HepG2 (cell line): ENCODE measurements around the gene DOHH. TPM values are rescaled to one million over a fixed set of nuclear protein-coding genes. Genes with fewer than 3 reads are reported as not detected.
A peak's percentile ranks its signal among the peaks of the same experiment; 100 is the strongest.

ENCODE experiments used
- ATAC-seq: fragments of 200-7000 bp; cut with Tn5 transposase; 3 replicates; pipeline ENCODE4 v1.9.1; 2020; ENCODE audit warnings: mild to moderate bottlenecking, moderate library complexity
- BruUV-seq: library from RNA; stranded (reverse); fragments of 400-500 nt; replicated peaks from 2 replicates; lab custom pipeline; 2021; lab: Mats Ljungman, UMichigan
- CTCF ChIA-PET: fragments of 300-600 bp; formaldehyde crosslinking; extraction: SDS; loops from one replicate; lab custom pipeline; 2021; ENCODE audit warnings: low total read pairs, inconsistent platforms, low intra/inter-chr PET ratio; lab: Yijun Ruan, JAX
- POLR2A ChIA-PET: fragments of 350-600 bp; sonication (Branson Sonifier 250); formaldehyde crosslinking; loops from one replicate; lab custom pipeline; 2020; ENCODE audit warnings: antibody characterized with exemption, inconsistent platforms; lab: Yijun Ruan, JAX
- DNase-seq: peaks from one replicate; pipeline ENCODE4 v3.0.0-alpha.2; 2015; ENCODE audit warnings: low spot score
- FAIRE-seq: peaks from 3 replicates; lab custom pipeline; 2011; peaks lifted over from hg19 to GRCh38; lab: Jason Lieb, UNC
- H2AFZ ChIP-seq: one replicate; pipeline ENCODE4 v1.6.1; 2011; ENCODE audit warnings: low read length, inconsistent platforms
- H3K27ac ChIP-seq: fragments of 300-600 bp; 3 replicates; pipeline ENCODE4 v1.8.0; 2011; ENCODE audit warnings: mixed run types, mild to moderate bottlenecking, mixed read lengths, low read length, inconsistent platforms; ENCODE audit not compliant: insufficient read depth; ENCODE audit errors: extremely low read length
- H3K27me3 ChIP-seq, 2 experiments: fragments of 200-600 bp in 1 of 2; 2 replicates in 1 of 2; 3 replicates in 1 of 2; pipeline versions ENCODE4 v1.6.0 to v1.8.0; 2011; ENCODE audit warnings: low read length in 2 of 2, mild to moderate bottlenecking in 2 of 2, moderate library complexity in 2 of 2, inconsistent platforms in 1 of 2; ENCODE audit not compliant: insufficient read depth in 2 of 2, control insufficient read depth in 1 of 2
- H3K36me3 ChIP-seq, 2 experiments: fragments of 200-600 bp in 1 of 2; replicated peaks in 1 of 2; 2 replicates in 1 of 2; 3 replicates in 1 of 2; pipeline versions ENCODE4 v1.5.1 to v1.8.0; 2011; ENCODE audit warnings: low read length in 2 of 2, inconsistent platforms in 1 of 2; ENCODE audit not compliant: insufficient read depth in 2 of 2, control insufficient read depth in 1 of 2
- H3K4me1 ChIP-seq: 2 replicates; pipeline ENCODE4 v1.5.1; 2012; ENCODE audit warnings: low read length, inconsistent platforms; ENCODE audit not compliant: insufficient read depth
- H3K4me2 ChIP-seq: 2 replicates; pipeline ENCODE4 v1.6.0; 2011; ENCODE audit warnings: low read depth, low read length, inconsistent platforms
- H3K4me3 ChIP-seq, 3 experiments: fragments of 200-600 bp in 1 of 3; sonication (generic), shearing (Covaris generic) in 1 of 3; replicated peaks in 1 of 3; 2 replicates each; pipeline ENCODE4 v1.5.1; 2011 to 2016; ENCODE audit warnings: low read length in 3 of 3, inconsistent platforms in 2 of 3, low read depth in 2 of 3, mild to moderate bottlenecking in 2 of 3, control low read depth in 1 of 3, mixed read lengths in 1 of 3; ENCODE audit not compliant: insufficient read depth in 1 of 3
- H3K79me2 ChIP-seq: one replicate; pipeline ENCODE4 v1.6.1; 2011; ENCODE audit warnings: low read length, inconsistent platforms; ENCODE audit not compliant: insufficient read depth
- H3K9ac ChIP-seq: 2 replicates; pipeline ENCODE4 v1.6.0; 2011; ENCODE audit warnings: mild to moderate bottlenecking, low read depth, low read length, inconsistent platforms; ENCODE audit not compliant: insufficient read depth
- H3K9me3 ChIP-seq: 2 replicates; pipeline ENCODE4 v1.5.1; 2012; ENCODE audit warnings: mild to moderate bottlenecking, low read length
- H4K20me1 ChIP-seq: 2 replicates; pipeline ENCODE4 v1.6.0; 2011; ENCODE audit warnings: inconsistent platforms, mild to moderate bottlenecking, low read length, moderate library complexity; ENCODE audit not compliant: insufficient read depth
- FOXA1 ChIP-seq, 2 experiments: fragments of 450-650 bp in 1 of 2; sonication (generic) in 1 of 2; formaldehyde crosslinking in 1 of 2; IDR thresholded peaks; 2 replicates each; pipeline versions ENCODE4 v1.4.0 to v1.6.1; 2016 to 2020; ENCODE audit warnings: missing genetic modification reagents in 1 of 2
- KDM5B ChIP-seq: sonication (generic); formaldehyde crosslinking; IDR thresholded peaks from 2 replicates; pipeline ENCODE4 v1.4.0; 2020; ENCODE audit warnings: missing genetic modification reagents, mild to moderate bottlenecking, borderline replicate concordance
- KMT2B ChIP-seq: IDR thresholded peaks from 2 replicates; pipeline ENCODE4 v1.6.1; 2016; ENCODE audit warnings: missing genetic modification reagents, missing compliant biosample characterization
- MAFF ChIP-seq: IDR thresholded peaks from 2 replicates; pipeline ENCODE4 v1.6.1; 2011; ENCODE audit warnings: low read depth, low read length, improper control_type of control experiment
- MAFK ChIP-seq, 2 experiments: IDR thresholded peaks in 1 of 2; conservative IDR thresholded peaks in 1 of 2; 2 replicates each; pipeline ENCODE4 v1.6.1; 2011; ENCODE audit warnings: improper control_type of control experiment in 2 of 2, low read length in 2 of 2
- NAIF1 ChIP-seq: sonication (generic); formaldehyde crosslinking; IDR thresholded peaks from 2 replicates; pipeline ENCODE4 v1.5.0; 2020; ENCODE audit warnings: mild to moderate bottlenecking, missing genetic modification reagents, borderline replicate concordance
- NRL ChIP-seq: sonication (generic); formaldehyde crosslinking; IDR thresholded peaks from 2 replicates; pipeline ENCODE4 v1.5.0; 2020; ENCODE audit warnings: missing genetic modification reagents, mild to moderate bottlenecking, moderate library complexity, borderline replicate concordance
- RFX1 ChIP-seq: fragments of 450-650 bp; IDR thresholded peaks from 2 replicates; pipeline ENCODE4 v1.6.1; 2017
- STAG1 ChIP-seq: sonication (generic); formaldehyde crosslinking; IDR thresholded peaks from 2 replicates; pipeline ENCODE4 v1.4.0; 2020; ENCODE audit warnings: missing genetic modification reagents
- ZNF292 ChIP-seq: sonication (generic); formaldehyde crosslinking; IDR thresholded peaks from 2 replicates; pipeline ENCODE4 v1.8.1; 2022; ENCODE audit warnings: mild to moderate bottlenecking, low read depth, missing genetic modification reagents, borderline replicate concordance
- ZNF44 ChIP-seq: sonication (generic); formaldehyde crosslinking; IDR thresholded peaks from 2 replicates; pipeline ENCODE4 v1.5.1; 2020; ENCODE audit warnings: mild to moderate bottlenecking, missing genetic modification reagents
- ZNF503 ChIP-seq: sonication (generic); formaldehyde crosslinking; IDR thresholded peaks from 2 replicates; pipeline ENCODE4 v1.4.0; 2020; ENCODE audit warnings: missing genetic modification reagents
- ZNF609 ChIP-seq: sonication (generic); formaldehyde crosslinking; IDR thresholded peaks from 2 replicates; pipeline ENCODE4 v1.4.0; 2020; ENCODE audit warnings: mild to moderate bottlenecking, missing genetic modification reagents, borderline replicate concordance
- ZNF616 ChIP-seq: sonication (generic); formaldehyde crosslinking; IDR thresholded peaks from 2 replicates; pipeline ENCODE4 v1.5.0; 2020; ENCODE audit warnings: low read depth, mild to moderate bottlenecking, missing genetic modification reagents
- ZNF639 ChIP-seq: conservative IDR thresholded peaks from 2 replicates; pipeline ENCODE4 v1.6.1; 2018; ENCODE audit warnings: missing genetic modification reagents
- WGBS: methylation state at CpG from one replicate; pipeline ENCODE4 v1.1.6; 2017; ENCODE audit warnings: low lambda C conversion rate; 5-methylcytosine and 5-hydroxymethylcytosine counted together
- in situ Hi-C: cut with HindIII; loops from 2 replicates; pipeline ENCODE4 v1.10.0; 2017; ENCODE audit warnings: low pct_unique_long_range_greater_than_20kb; ENCODE audit not compliant: extremely low pct_ligation_motif_present
- intact Hi-C: fragments of 100-400 bp; cut with micrococcal nuclease; formaldehyde crosslinking; loops from one replicate; pipeline ENCODE4 v1.10.0; 2022; ENCODE audit not compliant: unreplicated experiment
- polyA plus RNA-seq, 8 experiments: library from polyadenylated mRNA; depleted of rRNA in 3 of 8; stranded (reverse) in 7 of 8; unstranded in 1 of 8; fragments of >200 nt; fragmentation: Illumina TruSeq in 4 of 8; extraction: Trizol in 4 of 8; gene quantifications; 2 replicates each; pipeline versions ENCODE4 v1.2.1 to v1.2.3, GENCODE V29; 2011 to 2016; ENCODE audit warnings: low read depth in 4 of 8, missing spikeins in 1 of 8, mixed read lengths in 1 of 8; ENCODE audit not compliant: insufficient read depth in 1 of 8
- total RNA-seq, 5 experiments: library from RNA; depleted of rRNA; stranded (reverse); fragments of >200 nt; fragmentation: Illumina TruSeq; extraction: Trizol; gene quantifications; 2 replicates each; pipeline ENCODE4 v1.2.3, GENCODE V29; 2016; ENCODE audit warnings: low read depth in 1 of 5

DOHH gene
- total and polyA plus RNA-seq, 2 of the 13 experiments (the other 11 are each of a cell fraction or from before 2014, with no cell fraction given): 3.5 to 13.7 TPM

GRCh38 chr19:3503036-3503572, 2.6 kb upstream of the DOHH start:
- Histone ChIP-seq H2AFZ (no peak overlapping the region), H3K4me3 (peak overlapping the region in 2 of 3 experiments; percentile 15 to 49; a peak in 4 of 6 replicates), H3K9ac (no peak overlapping the region), H4K20me1 (no peaks in the 10 kb centered on the region; the same call in 1 of the 2 replicates), H3K4me1 (peaks cover 70% of the 10 kb centered on the region), H3K27me3 (no peaks in the 10 kb centered on the region; a peak in 1 of 5 replicates), H3K36me3 (no peaks in the 10 kb centered on the region), H3K79me2 (peaks cover 33% of the 10 kb centered on the region), H3K4me2 (peak overlapping the region; percentile 70), H3K27ac (no peak overlapping the region), H3K9me3 (no peaks in the 10 kb centered on the region)
- 21% methylated on average over 10 of the region's 13 CpGs for WGBS
- ChIA-PET POLR2A (no interaction called here), CTCF (no interaction called here)
- no peak for FAIRE-seq
- no peak for DNase-seq
- in situ Hi-C loops (no loop called here), intact Hi-C loops (no loop called here)
- ATAC-seq: no peak
- BruUV-seq: no TSS peak
- TF ChIP-seq RFX1: no peak
- no peak for TF ChIP-seq ZNF609
- no peak for TF ChIP-seq NAIF1
- no peak for TF ChIP-seq NRL (CRISPR knock-in tag)
- no peak for TF ChIP-seq STAG1 (CRISPR knock-in tag)
- TF ChIP-seq ZNF44 (CRISPR knock-in tag): no peak
- TF ChIP-seq KMT2B (CRISPR knock-in tag): no peak
- TF ChIP-seq ZNF503 (CRISPR knock-in tag): no peak
- TF ChIP-seq ZNF616 (CRISPR knock-in tag): no peak
- TF ChIP-seq KDM5B (CRISPR knock-in tag): peak; percentile 18; the same call in 1 of the 2 replicates
- TF ChIP-seq MAFF: peak; percentile 69
- 0 out of 2 replicates have a peak, but pooled peaks have one; percentile 17 for TF ChIP-seq ZNF292 (CRISPR knock-in tag)
- peak; percentile 69 to 71 for TF ChIP-seq MAFK (conservative IDR thresholded peaks at IDR 0.05 in 1 of 2, IDR thresholded peaks at IDR 0.05 in 1 of 2; ENCODE audit: low read length in 2 of 2)
- TF ChIP-seq FOXA1 (IDR thresholded peaks at IDR 0.05): no peak
- 0 out of 2 replicates have a peak, but pooled peaks have one; percentile 11 for TF ChIP-seq FOXA1 (CRISPR knock-in tag; IDR thresholded peaks at IDR 0.05)
- no peak for TF ChIP-seq ZNF639 (CRISPR knock-in tag)
